Astrocyte of the spinal cord (primary cell): Measurements from ENCODE around the gene NBDY.
A peak's percentile ranks its signal among the peaks of the same experiment; 100 is the strongest.

Experiments
- DNase-seq: peaks from one replicate; pipeline ENCODE4 v3.0.0; 2011; ENCODE audit warnings: low read depth, low spot score
- H3K4me3 ChIP-seq: 2 replicates; pipeline ENCODE4 v1.5.1; 2011; ENCODE audit warnings: low read depth, mild to moderate bottlenecking, low read length, moderate library complexity
- CTCF ChIP-seq: IDR thresholded peaks from 2 replicates; pipeline ENCODE4 v1.5.1; 2012; ENCODE audit warnings: low read depth, mild to moderate bottlenecking, low read length, inconsistent platforms
- in situ Hi-C: cut with HindIII; loops from 2 replicates; pipeline ENCODE4 v1.10.0; 2017; ENCODE audit warnings: low sequenced_read_pairs

The NBDY gene

DNA sequence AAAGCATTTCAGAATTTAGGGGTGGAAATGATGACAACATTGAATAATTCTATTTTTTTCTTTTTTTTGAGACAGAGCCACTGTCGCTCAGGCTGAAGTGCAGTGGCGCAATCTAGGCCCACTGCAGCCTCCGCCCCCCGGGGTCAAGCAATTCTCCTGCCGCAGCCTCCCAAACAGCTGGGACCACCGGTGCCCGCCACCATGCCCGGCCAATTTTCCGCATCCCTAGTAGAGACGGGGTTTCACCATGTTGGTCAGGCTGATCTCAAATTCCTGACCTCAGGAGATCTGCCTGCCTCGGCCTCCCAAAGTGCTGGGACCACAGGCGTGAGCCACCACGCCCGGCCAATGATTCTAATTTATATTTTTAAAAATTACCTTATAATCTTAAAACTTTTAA is 7.2 kb downstream of the NBDY start:
- TF ChIP-seq CTCF = no peak
- in situ Hi-C loops = no loop called here
- H3K4me3 ChIP-seq = no peak overlapping the region
- DNase-seq = no peak

DNA sequence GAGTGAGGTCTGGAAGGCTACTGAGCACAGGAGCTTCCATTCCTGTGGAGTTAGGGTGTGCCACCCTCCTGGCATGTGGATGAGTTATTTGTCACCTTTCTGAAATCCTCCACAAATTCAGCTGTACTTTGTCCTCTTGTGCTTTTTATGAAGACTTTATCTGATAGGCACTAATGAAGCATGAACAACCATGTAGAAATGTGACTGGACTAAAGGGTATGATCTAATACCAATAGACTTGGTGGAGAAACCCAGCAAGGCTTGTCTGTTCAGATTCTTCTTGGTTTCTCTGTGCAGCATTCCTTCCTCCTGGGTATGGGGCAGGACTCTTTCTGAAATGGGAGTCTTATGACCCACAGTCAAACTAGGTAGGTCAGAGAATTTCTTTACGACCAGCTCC is 9.6 kb downstream of the NBDY start:
- H3K4me3 ChIP-seq = no peak overlapping the region
- no peak for DNase-seq
- TF ChIP-seq CTCF = no peak
- in situ Hi-C loops = no loop called here

GRCh38 chrX:56744996-56745395 is 16.0 kb downstream of the NBDY start:
- TF ChIP-seq CTCF = no peak
- in situ Hi-C loops = no loop called here
- peak; percentile 65 for DNase-seq
- H3K4me3 ChIP-seq = no peak overlapping the region

DNA sequence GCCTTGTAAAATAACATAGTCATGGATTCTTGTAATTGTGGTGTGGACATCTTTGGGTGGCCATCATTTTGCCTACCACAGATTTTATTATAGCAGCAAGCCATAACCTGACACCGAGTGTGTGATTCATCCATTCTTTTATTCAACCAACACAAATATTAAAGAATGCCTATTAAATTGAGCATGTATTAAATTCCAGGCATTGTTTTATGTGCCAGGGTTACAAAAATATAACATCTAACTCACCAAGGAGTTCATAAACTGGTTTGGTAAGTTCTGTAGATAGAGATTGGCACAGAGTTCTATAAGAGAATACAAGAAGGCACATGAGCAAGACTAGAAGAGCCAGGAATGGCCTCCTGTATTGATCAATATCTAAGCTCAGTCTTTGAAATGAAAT is 18.0 kb downstream of the NBDY start:
- H3K4me3 ChIP-seq = no peak overlapping the region
- in situ Hi-C loops = no loop called here
- no peak for TF ChIP-seq CTCF
- DNase-seq = no peak

DNA sequence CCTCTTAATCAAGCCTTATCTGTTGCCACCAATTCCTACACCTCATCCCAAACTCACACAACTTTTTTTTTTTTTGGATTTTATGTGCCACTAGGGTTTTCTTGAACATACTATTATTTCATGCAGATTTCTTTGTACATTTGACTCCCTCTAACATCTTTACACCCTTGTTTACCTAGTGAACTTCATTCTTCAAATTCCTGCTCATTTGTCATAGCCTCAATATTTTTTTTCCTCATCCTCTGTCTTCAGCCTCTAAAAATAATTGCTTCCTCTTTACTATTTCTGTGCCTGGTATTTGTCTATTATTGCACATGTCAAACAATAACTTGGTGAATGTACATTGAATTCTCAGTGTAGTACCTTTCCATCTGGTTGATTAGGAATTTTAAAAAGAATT is 22.0 kb downstream of the NBDY start:
- in situ Hi-C loops = no loop called here
- no peak for DNase-seq
- no peak for TF ChIP-seq CTCF
- no peak overlapping the region for H3K4me3 ChIP-seq

- H3K4me3 ChIP-seq = no peak overlapping the region
- no peak for DNase-seq
- TF ChIP-seq CTCF = no peak
- in situ Hi-C loops = no loop called here
These were observed 28.3 kb downstream of the NBDY start for GRCh38 chrX:56757327-56757726.

GRCh38 chrX:56758456-56758855 is 29.4 kb downstream of the NBDY start:
- DNase-seq = no peak
- TF ChIP-seq CTCF = no peak
- no peak overlapping the region for H3K4me3 ChIP-seq
- in situ Hi-C loops = no loop called here
